ENCODE measurements around the gene OR6V1.
"Not testable (repeated sequence)": the region's sequence is repeated elsewhere in the genome, so short reads cannot be mapped to it uniquely, and the experiment has no call there.

OR6V1 gene

DNA sequence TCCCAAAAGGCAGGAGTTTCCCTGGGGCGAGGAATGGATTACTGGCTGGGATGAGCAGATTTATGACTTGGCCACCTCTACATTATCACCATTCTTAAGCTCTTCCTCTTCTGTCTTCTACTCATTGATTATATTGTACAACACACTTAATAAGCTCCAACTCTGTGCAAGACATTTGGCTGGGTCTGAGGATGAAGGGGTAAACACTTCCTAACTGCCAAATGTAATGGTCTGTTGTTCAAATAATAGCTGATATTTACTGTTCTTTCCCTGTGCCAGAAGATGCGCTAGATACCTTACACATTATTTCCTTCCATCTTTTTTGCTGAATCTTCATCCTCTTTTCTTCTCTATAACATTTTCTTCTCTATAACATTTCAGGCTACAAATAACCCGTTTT, 11.6 kb downstream of the OR6V1 start:
- no peak for TF ChIP-seq SPI1 (IDR thresholded peaks at IDR 0.05; ENCODE audit: low read depth, low read length)
- no peak for TF ChIP-seq POU2F2 (IDR thresholded peaks at IDR 0.05; ENCODE audit: low read depth, low read length)
- no peak for TF ChIP-seq POLR2AphosphoS5 (IDR thresholded peaks at IDR 0.05; ENCODE audit: low read depth, low read length)
- no peak for TF ChIP-seq TAF1 (IDR thresholded peaks at IDR 0.05; ENCODE audit: low read depth, low read length)
- no peak for TF ChIP-seq PAX5 (IDR thresholded peaks at IDR 0.05; ENCODE audit: insufficient read depth, low read length, severe bottlenecking)
- TF ChIP-seq POLR2A (IDR thresholded peaks at IDR 0.05; ENCODE audit: low read depth, low read length) = no peak
- DNase-seq (ENCODE audit: insufficient read length, low spot score) = no peak
- FAIRE-seq = no peak

DNA sequence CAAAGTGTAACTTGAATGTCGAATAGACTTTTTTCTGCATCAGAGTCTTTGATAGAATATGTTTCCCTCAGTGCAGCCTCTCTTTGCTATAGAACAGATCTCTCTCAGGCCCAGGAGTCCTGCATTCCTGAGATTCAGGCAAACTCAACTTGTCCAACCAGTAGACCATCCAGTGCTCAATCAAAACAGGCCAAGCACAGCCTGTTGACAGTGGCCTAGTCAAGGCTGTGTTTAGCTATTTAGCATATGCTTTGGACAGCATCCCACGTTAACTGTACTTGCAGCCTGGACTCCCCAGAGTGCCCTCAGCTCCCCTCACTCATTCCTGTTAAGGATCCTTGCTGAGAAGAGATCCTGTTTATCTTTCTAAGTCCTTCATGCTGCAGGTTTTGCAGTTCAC, 16.3 kb downstream of the OR6V1 start:
- FAIRE-seq = no peak
- no peak for DNase-seq (ENCODE audit: insufficient read length, low spot score)
- no peak for TF ChIP-seq TAF1 (IDR thresholded peaks at IDR 0.05; ENCODE audit: low read depth, low read length)
- TF ChIP-seq SPI1 (IDR thresholded peaks at IDR 0.05; ENCODE audit: low read depth, low read length) = no peak
- no peak for TF ChIP-seq PAX5 (IDR thresholded peaks at IDR 0.05; ENCODE audit: insufficient read depth, low read length, severe bottlenecking)
- no peak for TF ChIP-seq POLR2AphosphoS5 (IDR thresholded peaks at IDR 0.05; ENCODE audit: low read depth, low read length)
- TF ChIP-seq POU2F2 (IDR thresholded peaks at IDR 0.05; ENCODE audit: low read depth, low read length) = no peak
- no peak for TF ChIP-seq POLR2A (IDR thresholded peaks at IDR 0.05; ENCODE audit: low read depth, low read length)

- FAIRE-seq (no peak), DNase-seq (ENCODE audit: insufficient read length, low spot score) (no peak)
- no peak for TF ChIP-seq POLR2AphosphoS5 (IDR thresholded peaks at IDR 0.05; ENCODE audit: low read depth, low read length)
These were observed 17.9 kb downstream of the OR6V1 start for GRCh38 chr7:143069912-143070500.

DNA sequence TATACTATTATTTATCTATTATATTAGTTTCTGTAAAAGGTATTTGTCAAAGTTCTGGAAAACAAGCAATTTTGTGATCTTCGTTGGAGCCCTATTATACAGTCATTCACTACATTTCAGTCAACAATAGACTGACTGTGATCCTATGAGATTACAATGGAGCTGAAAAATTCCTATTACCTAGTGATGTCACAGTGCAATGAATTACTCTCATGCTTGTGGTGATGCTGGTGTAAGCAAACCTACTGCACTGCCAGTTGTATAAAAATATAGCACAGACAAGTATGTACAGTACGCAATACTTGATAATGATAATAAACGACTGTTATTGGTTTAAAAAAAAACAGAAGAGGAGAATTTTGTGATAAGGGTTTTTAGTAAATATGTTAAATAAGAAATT, 21.4 kb downstream of the OR6V1 start:
- DNase-seq (ENCODE audit: insufficient read length, low spot score) (no peak), FAIRE-seq (no peak)
- TF ChIP-seq PAX5 (IDR thresholded peaks at IDR 0.05; ENCODE audit: insufficient read depth, low read length, severe bottlenecking) (no peak), POLR2A (IDR thresholded peaks at IDR 0.05; ENCODE audit: low read depth, low read length) (no peak), POU2F2 (IDR thresholded peaks at IDR 0.05; ENCODE audit: low read depth, low read length) (no peak), TAF1 (IDR thresholded peaks at IDR 0.05; ENCODE audit: low read depth, low read length) (no peak), POLR2AphosphoS5 (IDR thresholded peaks at IDR 0.05; ENCODE audit: low read depth, low read length) (no peak), SPI1 (IDR thresholded peaks at IDR 0.05; ENCODE audit: low read depth, low read length) (no peak)

DNA sequence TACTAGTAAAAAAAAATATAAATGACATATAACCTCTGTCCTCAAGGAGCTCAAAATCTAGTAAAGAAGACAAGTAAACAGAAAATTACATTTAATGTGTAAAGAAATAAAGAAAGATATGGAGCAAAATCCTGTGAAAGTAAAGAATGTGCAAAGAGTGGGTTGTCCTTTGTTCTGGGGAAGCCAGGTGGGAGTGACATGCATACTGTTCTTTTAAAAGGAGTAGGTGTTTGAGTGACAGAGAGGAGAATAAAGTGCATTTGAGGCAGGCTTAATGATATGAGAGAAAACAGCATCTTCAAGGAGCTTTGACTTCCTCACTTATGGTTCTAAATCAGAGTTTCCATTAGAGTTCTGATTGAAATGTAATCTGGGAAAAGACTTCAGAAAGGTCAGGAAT, 22.0 kb downstream of the OR6V1 start:
- FAIRE-seq (no peak), DNase-seq (ENCODE audit: insufficient read length, low spot score) (no peak)
- TF ChIP-seq POLR2AphosphoS5 (IDR thresholded peaks at IDR 0.05; ENCODE audit: low read depth, low read length) = no peak
- TF ChIP-seq SPI1 (IDR thresholded peaks at IDR 0.05; ENCODE audit: low read depth, low read length) = no peak
- TF ChIP-seq TAF1 (IDR thresholded peaks at IDR 0.05; ENCODE audit: low read depth, low read length) = no peak
- TF ChIP-seq PAX5 (IDR thresholded peaks at IDR 0.05; ENCODE audit: insufficient read depth, low read length, severe bottlenecking) = no peak
- TF ChIP-seq POLR2A (IDR thresholded peaks at IDR 0.05; ENCODE audit: low read depth, low read length) = no peak
- no peak for TF ChIP-seq POU2F2 (IDR thresholded peaks at IDR 0.05; ENCODE audit: low read depth, low read length)

- DNase-seq (ENCODE audit: insufficient read length, low spot score) = no peak
- TF ChIP-seq SPI1 (IDR thresholded peaks at IDR 0.05; ENCODE audit: low read depth, low read length) = peak; percentile 57
- no peak for TF ChIP-seq TAF1 (IDR thresholded peaks at IDR 0.05; ENCODE audit: low read depth, low read length)
- peak; percentile 43 for FAIRE-seq
These were observed 33.0 kb downstream of the OR6V1 start for GRCh38 chr7:143085109-143085508.

- DNase-seq (ENCODE audit: insufficient read length, low spot score); FAIRE-seq: not testable (repeated sequence)
These were observed 33.5 kb downstream of the OR6V1 start for GRCh38 chr7:143085610-143086009.

GRCh38 chr7:143088549-143089231, 36.5 kb downstream of the OR6V1 start:
- not testable (repeated sequence) for FAIRE-seq; DNase-seq (ENCODE audit: insufficient read length, low spot score)

DNA sequence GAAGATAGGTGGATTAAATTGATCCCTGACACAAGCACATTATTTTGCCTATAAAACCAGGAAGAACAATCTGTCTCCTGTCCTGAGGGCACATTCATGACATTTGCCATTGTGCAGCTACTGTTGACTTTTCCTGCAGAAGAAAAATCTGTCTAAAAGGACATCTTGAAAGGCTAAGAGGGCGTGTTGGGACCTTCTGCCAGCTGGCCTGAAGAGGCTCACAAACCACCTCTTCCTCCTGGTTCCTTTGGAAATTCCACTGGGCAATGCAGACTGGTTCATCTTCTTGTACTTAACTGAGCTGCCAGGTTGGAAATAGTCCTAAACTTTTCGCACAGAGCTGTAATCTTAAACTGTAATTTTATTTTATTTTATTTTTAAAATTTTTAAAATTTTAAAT, 44.0 kb downstream of the OR6V1 start:
- DNase-seq (ENCODE audit: insufficient read length, low spot score) (no peak), FAIRE-seq (no peak)
- TF ChIP-seq PAX5 (IDR thresholded peaks at IDR 0.05; ENCODE audit: insufficient read depth, low read length, severe bottlenecking) (no peak), POLR2A (IDR thresholded peaks at IDR 0.05; ENCODE audit: low read depth, low read length) (no peak), TAF1 (IDR thresholded peaks at IDR 0.05; ENCODE audit: low read depth, low read length) (no peak), POLR2AphosphoS5 (IDR thresholded peaks at IDR 0.05; ENCODE audit: low read depth, low read length) (no peak), SPI1 (IDR thresholded peaks at IDR 0.05; ENCODE audit: low read depth, low read length) (no peak), POU2F2 (IDR thresholded peaks at IDR 0.05; ENCODE audit: low read depth, low read length) (no peak)

DNA sequence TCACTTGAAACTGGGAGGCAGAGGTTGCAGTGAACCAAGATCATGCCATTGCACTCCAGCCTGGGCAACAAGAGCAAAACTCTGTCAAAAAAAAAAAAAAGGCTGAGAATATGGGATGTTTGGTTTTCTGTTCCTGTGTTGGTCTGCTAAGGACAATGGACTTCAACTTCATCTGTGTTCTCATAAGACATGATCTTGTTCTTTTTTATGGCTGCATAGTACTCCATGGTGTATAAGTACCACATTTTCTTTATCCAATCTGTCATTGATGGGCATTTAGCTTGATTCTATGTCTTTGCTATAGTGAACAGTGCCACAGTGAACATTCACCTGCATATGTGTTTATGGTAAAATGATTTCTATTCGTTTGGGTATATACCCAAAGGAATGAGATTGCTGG, 47.4 kb downstream of the OR6V1 start:
- not testable (repeated sequence) for FAIRE-seq; DNase-seq (ENCODE audit: insufficient read length, low spot score)
